ENCODE measurements around the gene HIPK3.

HIPK3 gene

GRCh38 chr11:33390944-33391892, 134.0 kb downstream of the HIPK3 start:
- DNase-seq (ENCODE audit: low read depth): no peak

DNA sequence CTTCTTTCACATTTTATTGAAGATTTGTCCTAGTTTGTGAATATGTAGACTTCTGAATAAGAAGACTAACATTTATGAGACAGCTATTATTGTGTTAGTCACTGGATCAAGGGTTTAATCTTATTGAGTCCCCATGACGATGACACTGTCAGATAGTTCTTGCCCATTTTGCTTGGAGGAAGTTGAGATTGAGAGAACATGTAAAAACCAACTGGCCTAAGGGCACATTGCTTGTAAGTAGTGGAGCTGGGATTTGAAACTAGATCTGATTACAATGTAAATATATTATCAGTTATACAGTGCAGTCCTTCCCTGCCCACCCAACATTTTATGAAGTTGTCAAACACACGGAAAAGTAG, 134.7 kb downstream of the HIPK3 start:
- no peak for DNase-seq (ENCODE audit: low read depth)

GRCh38 chr11:33394431-33395109, 137.4 kb downstream of the HIPK3 start:
- no peak for DNase-seq (ENCODE audit: low read depth)

DNA sequence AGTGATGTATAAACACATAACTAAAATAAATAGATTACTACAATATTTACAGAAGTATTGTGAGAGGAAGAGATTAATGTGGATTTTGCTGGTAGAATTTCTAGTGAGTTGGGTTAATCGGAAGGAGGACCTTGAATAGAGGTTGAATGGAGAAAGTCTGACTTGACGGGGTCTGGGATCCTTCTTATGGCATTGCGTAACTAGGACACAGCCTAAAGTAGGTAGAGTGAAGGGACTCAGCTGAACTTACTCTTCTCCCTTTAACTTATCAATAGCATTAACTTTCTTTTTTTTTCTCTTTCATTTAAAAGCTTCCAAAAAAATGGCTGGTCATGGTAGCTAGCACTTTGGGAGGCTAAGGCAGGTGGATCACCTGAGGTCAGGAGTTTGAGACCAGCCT, 139.2 kb downstream of the HIPK3 start:
- no peak for DNase-seq (ENCODE audit: low read depth)

DNA sequence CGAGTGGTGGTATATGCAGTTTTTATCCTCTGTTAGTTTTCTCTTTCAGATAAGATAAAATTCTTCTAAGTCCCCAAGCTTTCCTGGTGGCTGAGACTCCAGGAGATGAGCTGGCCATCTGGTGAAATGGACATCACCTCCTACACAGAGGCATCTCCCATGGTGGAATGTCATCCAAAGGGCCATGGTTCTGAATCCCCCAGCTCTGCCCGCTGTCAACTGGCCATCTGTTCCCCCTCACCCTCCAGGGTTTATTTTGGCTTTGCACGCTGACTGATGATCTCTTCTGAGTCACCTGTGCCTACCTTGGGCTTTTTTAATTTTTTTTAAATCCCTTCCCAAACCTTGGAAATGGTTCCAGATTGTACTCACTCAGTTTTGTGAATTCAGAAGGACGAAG, 142.2 kb downstream of the HIPK3 start:
- DNase-seq (ENCODE audit: low read depth): no peak

DNA sequence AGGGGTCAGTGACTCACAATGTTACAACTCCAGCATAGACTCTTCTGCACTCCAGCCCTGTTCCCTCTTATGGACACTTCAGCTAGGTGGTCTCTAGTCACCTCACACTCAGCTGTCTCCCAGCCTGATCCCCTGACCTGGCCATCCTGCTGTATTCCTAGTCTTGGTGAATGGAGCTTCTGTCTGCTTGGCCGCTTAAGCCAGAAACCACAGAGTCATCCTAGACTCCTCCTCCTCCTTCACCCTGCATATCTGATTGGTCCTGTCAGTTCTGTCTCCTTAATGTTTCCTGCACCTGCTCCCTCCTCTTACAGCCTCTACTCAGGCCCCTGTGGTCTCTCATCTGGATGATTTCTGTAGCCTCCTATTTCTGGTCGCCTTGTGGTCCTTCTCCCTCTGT, 144.9 kb downstream of the HIPK3 start:
- no peak for DNase-seq (ENCODE audit: low read depth)

DNA sequence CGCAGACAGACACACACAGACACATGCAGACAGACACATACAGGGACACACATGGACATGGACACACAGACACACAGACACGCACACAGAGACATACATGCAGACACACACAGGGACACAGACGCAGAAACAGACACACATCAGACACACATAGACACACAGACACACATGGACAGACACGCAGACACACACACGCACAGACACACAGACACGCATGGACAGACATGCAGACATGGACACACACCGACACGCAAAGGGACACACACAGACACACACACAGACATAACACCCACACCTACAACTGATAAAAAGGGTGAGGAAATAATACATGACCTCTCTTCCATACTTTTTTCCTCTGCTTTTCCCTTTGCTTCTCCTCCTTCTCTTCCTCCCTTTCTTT, 146.2 kb downstream of the HIPK3 start:
- no peak for DNase-seq (ENCODE audit: low read depth)

DNA sequence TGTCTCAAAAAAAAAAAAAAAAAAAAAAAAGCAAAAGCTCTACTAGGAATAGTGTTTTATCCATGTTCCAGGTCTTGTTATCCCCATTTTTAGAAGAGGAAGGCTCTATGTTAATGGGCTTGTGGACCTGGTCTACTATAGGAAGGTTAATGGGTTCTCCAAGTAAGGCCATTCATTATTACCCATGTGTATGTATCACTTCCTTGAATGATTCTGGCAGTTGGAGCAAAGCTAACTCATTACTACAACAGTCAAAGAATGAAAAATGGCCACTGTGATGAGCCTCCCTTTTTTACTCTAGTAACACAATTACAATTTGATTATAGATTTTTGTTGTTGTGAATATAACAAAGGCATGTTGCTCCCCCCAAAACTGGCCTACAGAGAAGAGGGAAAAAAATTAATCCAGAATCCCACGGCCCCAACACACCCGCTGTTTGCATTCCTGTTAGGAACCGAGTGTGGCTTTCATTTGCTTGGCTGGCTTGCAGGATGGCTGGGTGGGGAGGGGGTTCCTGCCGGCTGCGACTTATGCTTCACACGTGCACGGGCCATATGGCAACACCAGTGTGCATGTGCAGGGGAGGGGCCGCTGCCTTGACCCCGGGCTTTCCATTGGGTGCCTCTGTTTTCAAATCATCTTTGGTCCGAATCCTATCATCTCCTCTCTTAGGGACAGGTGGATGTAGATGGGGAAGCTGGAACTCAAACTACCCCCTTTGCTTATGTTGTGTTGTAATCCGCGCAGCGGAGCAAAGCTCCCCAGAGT, 148.8 kb downstream of the HIPK3 start:
- no peak for DNase-seq (ENCODE audit: low read depth)

Measured in ELR (cell line).